Activated CD4-positive, CD25-positive, alpha-beta regulatory T cell (primary cell): ENCODE measurements around the gene RELA.
"Not testable (repeated sequence)": the region's sequence is repeated elsewhere in the genome, so short reads cannot be mapped to it uniquely, and the experiment has no call there.

Source experiments
- DNase-seq, 4 experiments: peaks; one replicate each; lab custom pipeline; 2025; lab: John Stamatoyannopoulos, UW

RELA gene

GRCh38 chr11:65672180-65672860, 9.6 kb upstream of the RELA start:
- DNase-seq = no peak

GRCh38 chr11:65663639-65664200, 1.0 kb upstream of the RELA start:
- DNase-seq = peak in 1 of 4 experiments; percentile 32

GRCh38 chr11:65662247-65662798, 393 bp downstream of the RELA start:
- DNase-seq = no peak

- DNase-seq = no peak
Observed at GRCh38 chr11:65661599-65662246, 993 bp downstream of the RELA start.

GRCh38 chr11:65660908-65661307, 1.8 kb downstream of the RELA start:
- DNase-seq = not testable (repeated sequence)

- DNase-seq = no peak
Observed at GRCh38 chr11:65660038-65660437, 2.7 kb downstream of the RELA start.

GRCh38 chr11:65658174-65659021, 4.3 kb downstream of the RELA start:
- DNase-seq = no peak

GRCh38 chr11:65657426-65657825, 5.3 kb downstream of the RELA start:
- no peak for DNase-seq

GRCh38 chr11:65655570-65656332, 7.0 kb downstream of the RELA start:
- no peak for DNase-seq

- DNase-seq = no peak
Observed at GRCh38 chr11:65654375-65655349, 8.1 kb downstream of the RELA start.

- no peak for DNase-seq
Observed at GRCh38 chr11:65653229-65654225, 9.2 kb downstream of the RELA start.

- DNase-seq = peak; percentile 89 to 94 (median 93)
Observed at GRCh38 chr11:65652511-65653228, 10.0 kb downstream of the RELA start.

- no peak for DNase-seq
Observed at GRCh38 chr11:65651589-65652510, 10.9 kb downstream of the RELA start.

GRCh38 chr11:65651339-65651588, 11.5 kb downstream of the RELA start:
- no peak for DNase-seq

- DNase-seq = no peak
Observed at GRCh38 chr11:65650547-65651338, 12.0 kb downstream of the RELA start.

GRCh38 chr11:65649656-65650546, 12.8 kb downstream of the RELA start:
- no peak for DNase-seq
